Islet of Langerhans (tissue), 1 donor: Measurements from ENCODE around the gene FIBCD1.

Source experiments
- FAIRE-seq: peaks from one replicate; lab custom pipeline; 2011; peaks lifted over from hg19 to GRCh38; lab: Jason Lieb, UNC

The FIBCD1 gene

GRCh38 chr9:130878295-130878694, 60.8 kb downstream of the FIBCD1 start:
- no peak for FAIRE-seq

GRCh38 chr9:130877300-130877699, 61.7 kb downstream of the FIBCD1 start:
- FAIRE-seq: no peak

- no peak for FAIRE-seq
Observed at GRCh38 chr9:130874783-130875182, 64.3 kb downstream of the FIBCD1 start.

- FAIRE-seq: no peak
Observed at GRCh38 chr9:130873966-130874365, 65.1 kb downstream of the FIBCD1 start.

GRCh38 chr9:130872912-130873503, 66.0 kb downstream of the FIBCD1 start:
- FAIRE-seq: no peak

- FAIRE-seq: no peak
Observed at GRCh38 chr9:130872508-130872907, 66.5 kb downstream of the FIBCD1 start.

- no peak for FAIRE-seq
Observed at GRCh38 chr9:130872093-130872492, 67.0 kb downstream of the FIBCD1 start.

- FAIRE-seq: no peak
Observed at GRCh38 chr9:130871395-130872062, 67.5 kb downstream of the FIBCD1 start.

GRCh38 chr9:130870491-130871381, 68.3 kb downstream of the FIBCD1 start:
- no peak for FAIRE-seq

GRCh38 chr9:130869250-130869649, 69.8 kb downstream of the FIBCD1 start:
- FAIRE-seq: no peak

GRCh38 chr9:130868230-130868629, 70.8 kb downstream of the FIBCD1 start:
- no peak for FAIRE-seq

- no peak for FAIRE-seq
Observed at GRCh38 chr9:130867556-130867955, 71.5 kb downstream of the FIBCD1 start.

- no peak for FAIRE-seq
Observed at GRCh38 chr9:130866474-130866965, 72.5 kb downstream of the FIBCD1 start.

- no peak for FAIRE-seq
Observed at GRCh38 chr9:130865921-130866320, 73.1 kb downstream of the FIBCD1 start.

GRCh38 chr9:130864541-130864940, 74.5 kb downstream of the FIBCD1 start:
- FAIRE-seq: no peak

- FAIRE-seq: no peak
Observed at GRCh38 chr9:130862747-130863146, 76.3 kb downstream of the FIBCD1 start.

- FAIRE-seq: no peak
Observed at GRCh38 chr9:130862217-130862616, 76.8 kb downstream of the FIBCD1 start.

- no peak for FAIRE-seq
Observed at GRCh38 chr9:130861372-130862180, 77.5 kb downstream of the FIBCD1 start.

GRCh38 chr9:130860458-130861316, 78.4 kb downstream of the FIBCD1 start:
- FAIRE-seq: no peak

GRCh38 chr9:130858739-130859705, 80.0 kb downstream of the FIBCD1 start:
- FAIRE-seq: no peak
